ENCODE results near the gene CHIC1.

GRCh38 chrX:73647212-73647611 lies 84.2 kb downstream of the CHIC1 start:
- TF ChIP-seq, protein P1, sequence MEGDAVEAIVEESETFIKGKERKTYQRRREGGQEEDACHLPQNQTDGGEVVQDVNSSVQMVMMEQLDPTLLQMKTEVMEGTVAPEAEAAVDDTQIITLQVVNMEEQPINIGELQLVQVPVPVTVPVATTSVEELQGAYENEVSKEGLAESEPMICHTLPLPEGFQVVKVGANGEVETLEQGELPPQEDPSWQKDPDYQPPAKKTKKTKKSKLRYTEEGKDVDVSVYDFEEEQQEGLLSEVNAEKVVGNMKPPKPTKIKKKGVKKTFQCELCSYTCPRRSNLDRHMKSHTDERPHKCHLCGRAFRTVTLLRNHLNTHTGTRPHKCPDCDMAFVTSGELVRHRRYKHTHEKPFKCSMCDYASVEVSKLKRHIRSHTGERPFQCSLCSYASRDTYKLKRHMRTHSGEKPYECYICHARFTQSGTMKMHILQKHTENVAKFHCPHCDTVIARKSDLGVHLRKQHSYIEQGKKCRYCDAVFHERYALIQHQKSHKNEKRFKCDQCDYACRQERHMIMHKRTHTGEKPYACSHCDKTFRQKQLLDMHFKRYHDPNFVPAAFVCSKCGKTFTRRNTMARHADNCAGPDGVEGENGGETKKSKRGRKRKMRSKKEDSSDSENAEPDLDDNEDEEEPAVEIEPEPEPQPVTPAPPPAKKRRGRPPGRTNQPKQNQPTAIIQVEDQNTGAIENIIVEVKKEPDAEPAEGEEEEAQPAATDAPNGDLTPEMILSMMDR (IDR thresholded peaks at IDR 0.05): no peak
- TF ChIP-seq EZH2 (IDR thresholded peaks at IDR 0.05): no peak

Data from neural progenitor cell (in vitro differentiated cells).